IPS-18c (cell line): ENCODE measurements around the gene ANKRD35.

Experiments used
- H3K4me3 ChIP-seq: 2 replicates; pipeline ENCODE4 v1.7.0; 2013; ENCODE audit warnings: low read depth, mild to moderate bottlenecking, low read length, moderate library complexity; ENCODE audit not compliant: insufficient read depth
- H3K9me3 ChIP-seq: one replicate; pipeline ENCODE4 v1.6.1; 2013; ENCODE audit warnings: mild to moderate bottlenecking, low read length, moderate library complexity; ENCODE audit not compliant: control insufficient read depth, insufficient read depth

Gene ANKRD35

DNA sequence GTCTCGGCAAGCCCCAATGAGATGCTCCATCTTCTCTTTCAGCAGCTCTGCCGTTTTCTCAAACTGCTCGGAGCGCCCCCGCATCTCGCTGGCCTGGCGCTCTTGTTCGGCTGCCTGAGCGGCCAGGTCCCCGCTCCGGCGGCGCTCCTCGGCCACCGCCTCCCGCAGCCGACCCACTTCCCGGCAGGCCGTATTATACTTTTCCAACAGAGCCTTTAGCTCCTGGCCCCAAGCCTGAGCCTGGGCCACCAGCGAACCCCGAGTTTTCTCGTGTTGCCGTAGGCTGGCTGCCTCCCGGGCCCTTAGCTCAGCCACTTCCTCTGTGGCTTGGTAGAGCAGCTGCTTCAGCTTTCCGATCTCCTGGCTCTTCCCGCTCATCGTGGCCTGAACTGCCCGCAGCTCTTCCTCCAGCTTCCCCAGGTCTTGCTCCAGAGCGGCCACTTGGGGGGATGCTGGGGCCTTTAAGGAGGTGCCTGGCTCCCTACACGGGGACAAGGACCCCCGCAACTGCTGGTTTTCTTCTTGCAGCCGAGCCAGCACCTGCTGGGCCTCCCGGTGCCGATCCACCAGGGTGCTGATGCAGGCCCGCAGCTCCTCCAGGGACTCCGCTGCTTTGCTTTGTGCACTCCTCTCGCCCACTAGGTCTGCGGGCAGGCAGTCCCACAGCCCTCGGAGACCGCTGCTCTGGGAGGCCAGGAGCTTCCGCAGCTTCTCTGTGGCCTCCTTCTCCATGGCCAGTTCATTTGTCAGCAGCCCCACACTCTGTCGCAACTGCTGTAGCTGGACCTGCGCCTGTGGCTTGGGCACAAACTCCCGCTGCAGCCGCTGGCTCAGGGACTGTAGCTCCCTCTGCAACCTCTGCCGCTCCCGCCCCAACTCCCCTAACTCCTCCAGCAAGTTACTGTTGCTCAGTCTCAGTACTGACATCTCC is 13.4 kb downstream of the ANKRD35 start:
- Histone ChIP-seq H3K4me3 (peak overlapping the region; percentile 56), H3K9me3 (peaks cover 2% of the 10 kb centered on the region)

- peaks cover 2% of the 10 kb centered on the region for H3K9me3 ChIP-seq
- no peak overlapping the region for H3K4me3 ChIP-seq
Observed at GRCh38 chr1:145868232-145868631, 17.4 kb downstream of the ANKRD35 start.

DNA sequence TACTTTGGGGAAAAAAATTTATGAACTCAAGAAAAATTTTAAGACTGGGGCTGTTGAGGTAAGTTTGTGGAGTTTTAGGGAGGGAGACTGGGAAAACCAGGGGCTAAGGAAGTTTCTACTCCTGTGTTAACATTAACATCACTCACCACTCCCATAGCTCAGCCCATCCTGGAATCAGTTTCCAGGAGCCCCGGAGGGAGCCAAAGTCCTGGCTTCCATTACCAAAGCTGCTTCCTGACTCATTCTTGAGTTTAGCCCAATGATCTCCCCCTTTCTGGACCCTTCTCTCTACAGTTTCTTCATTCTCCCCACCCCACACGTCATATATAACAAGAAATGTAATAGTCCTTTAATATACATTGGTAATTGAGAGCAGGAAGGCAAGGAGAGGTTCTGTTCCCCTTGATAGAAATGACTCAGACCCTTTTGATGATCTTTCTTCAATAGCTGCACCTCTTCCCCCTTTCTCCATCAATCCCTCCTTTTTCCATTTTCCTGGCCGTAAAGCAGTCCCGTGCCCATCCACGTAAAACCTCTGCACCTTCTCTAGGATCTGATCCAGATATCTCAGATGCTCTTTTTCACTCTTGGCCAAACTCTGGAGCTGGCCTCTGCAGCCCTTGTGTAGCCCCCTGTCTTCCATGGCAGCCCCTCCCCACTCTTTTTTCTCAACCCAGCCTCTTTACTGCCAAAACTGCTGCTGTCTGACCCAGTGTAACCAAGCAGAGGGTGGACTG is 22.2 kb downstream of the ANKRD35 start:
- H3K9me3 ChIP-seq: no peaks in the 10 kb centered on the region
- no peak overlapping the region for H3K4me3 ChIP-seq

- Histone ChIP-seq H3K9me3 (no peaks in the 10 kb centered on the region), H3K4me3 (peak overlapping the region; percentile 99)
Observed at GRCh38 chr1:145859491-145860023, 26.1 kb downstream of the ANKRD35 start.

DNA sequence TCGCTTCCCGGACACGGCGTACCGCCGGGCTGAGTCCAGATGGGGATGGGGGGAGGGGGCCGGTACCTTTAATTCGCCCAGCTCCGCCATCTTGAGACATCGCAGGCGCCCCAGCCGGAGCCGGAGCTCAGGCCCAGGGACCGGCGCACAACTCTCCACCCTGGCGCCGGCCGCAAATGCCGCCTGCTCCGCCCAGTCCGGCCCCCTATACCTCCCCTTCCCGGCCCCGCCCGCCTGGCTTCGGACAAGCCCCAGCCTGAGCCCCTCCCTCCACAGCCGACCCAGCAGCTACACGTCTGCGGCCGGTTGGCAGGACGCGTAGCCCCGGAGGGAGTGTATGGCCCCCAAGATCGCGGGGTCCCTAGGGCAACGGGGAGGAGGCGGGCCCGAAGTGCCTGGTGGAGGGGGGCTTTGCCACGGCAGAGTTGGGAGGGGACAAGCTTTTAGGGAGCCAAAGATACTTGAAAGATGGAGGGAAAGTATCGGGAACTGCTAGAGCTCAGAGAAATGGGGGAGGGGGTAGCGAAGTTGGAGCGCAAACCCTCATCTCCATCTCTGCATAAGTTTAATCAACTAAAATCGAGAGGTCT is 26.7 kb downstream of the ANKRD35 start, which contains the start of gene PIAS3:
Gene PIAS3, minus strand, starts transcription at position 181 of the 590 bp plus-strand sequence. Its CDS starts 91 bp downstream, at position 90.
- Histone ChIP-seq H3K4me3 (peak within 1 kb of the TSS; percentile 99), H3K9me3 (no peaks in the 10 kb centered on the region)

DNA sequence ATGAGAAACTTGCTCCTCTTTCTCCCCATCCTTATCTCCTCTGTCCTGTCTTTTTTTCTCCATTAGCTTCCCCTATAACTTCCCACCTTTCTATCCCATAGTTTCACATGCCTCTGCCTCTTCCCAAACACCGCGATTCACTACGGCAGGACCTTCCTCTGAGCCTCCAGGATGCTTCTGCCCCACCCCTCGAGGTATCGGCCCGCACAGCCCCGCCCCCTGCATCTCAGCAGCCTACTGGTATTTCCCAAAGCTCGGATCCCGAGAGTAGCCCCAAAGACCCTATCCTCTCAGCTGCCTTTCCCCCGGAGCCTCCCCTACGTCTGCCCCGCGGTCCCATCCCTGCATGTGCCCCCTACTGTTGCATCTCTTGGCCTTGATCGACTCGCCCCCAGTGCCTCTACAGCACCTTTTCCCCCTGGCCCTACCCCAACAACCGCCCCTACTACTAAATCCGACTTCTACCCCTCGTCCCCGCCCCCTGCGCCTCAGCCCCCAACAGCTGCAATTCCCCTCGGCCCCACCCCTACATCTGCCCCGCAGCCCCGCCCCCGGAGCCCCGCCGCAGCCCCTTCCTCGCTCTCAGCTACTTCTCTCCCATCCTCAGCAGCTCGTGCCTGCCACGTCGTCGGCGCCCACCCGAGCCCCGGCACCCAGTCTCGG is 27.3 kb downstream of the ANKRD35 start:
- no peaks in the 10 kb centered on the region for H3K9me3 ChIP-seq

DNA sequence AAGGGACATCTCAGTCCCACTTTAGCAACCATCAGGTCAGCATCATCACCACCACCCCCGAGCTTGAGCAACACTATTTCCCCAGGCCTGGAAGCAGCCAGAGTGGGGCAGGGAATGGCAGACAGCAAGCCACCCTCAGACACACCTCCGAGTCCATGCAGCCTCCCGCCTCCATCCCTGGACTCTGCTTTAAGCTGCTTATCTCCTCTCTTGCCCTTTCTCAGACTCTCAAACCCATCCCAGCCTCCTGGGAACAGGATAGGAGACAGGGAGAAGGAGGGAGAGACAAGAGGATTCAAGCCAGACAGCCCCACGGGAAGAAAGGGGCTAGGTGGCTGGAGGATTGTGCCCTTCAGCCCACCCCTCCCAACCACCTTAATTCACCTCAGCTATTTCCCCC is 28.5 kb downstream of the ANKRD35 start:
- no peaks in the 10 kb centered on the region for H3K9me3 ChIP-seq
- peak overlapping the region; percentile 24; the same call in 1 of the 2 replicates for H3K4me3 ChIP-seq

More for the DNA sequence above, 27.3 kb downstream of the ANKRD35 start:
- H3K4me3 ChIP-seq: peak overlapping the region; percentile 99

DNA sequence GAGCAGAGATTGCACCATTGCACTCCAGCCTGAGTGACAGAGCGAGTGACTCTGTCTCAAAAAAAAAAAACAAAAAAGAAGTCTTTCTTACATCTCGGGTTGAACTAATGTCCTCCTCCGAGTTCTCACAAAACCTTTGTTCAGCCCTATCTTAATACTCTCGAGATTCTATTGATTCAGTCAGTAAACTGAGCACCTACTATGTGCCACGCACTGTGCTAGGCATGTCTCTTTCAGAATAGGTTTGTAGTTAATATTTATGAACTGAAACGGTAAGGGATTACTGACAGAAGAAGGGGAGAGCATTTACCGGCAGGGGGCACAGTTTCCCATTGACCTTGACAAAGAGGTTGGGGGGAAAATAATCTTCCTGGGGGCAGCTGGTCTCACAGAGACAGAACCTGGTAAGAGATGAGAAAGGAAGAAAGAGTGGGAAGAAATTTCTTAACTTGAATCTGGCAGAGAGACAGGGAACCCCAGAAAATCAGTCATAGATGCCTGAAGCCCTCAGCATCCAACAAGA is 30.2 kb downstream of the ANKRD35 start:
- no peaks in the 10 kb centered on the region for H3K9me3 ChIP-seq
- no peak overlapping the region for H3K4me3 ChIP-seq

DNA sequence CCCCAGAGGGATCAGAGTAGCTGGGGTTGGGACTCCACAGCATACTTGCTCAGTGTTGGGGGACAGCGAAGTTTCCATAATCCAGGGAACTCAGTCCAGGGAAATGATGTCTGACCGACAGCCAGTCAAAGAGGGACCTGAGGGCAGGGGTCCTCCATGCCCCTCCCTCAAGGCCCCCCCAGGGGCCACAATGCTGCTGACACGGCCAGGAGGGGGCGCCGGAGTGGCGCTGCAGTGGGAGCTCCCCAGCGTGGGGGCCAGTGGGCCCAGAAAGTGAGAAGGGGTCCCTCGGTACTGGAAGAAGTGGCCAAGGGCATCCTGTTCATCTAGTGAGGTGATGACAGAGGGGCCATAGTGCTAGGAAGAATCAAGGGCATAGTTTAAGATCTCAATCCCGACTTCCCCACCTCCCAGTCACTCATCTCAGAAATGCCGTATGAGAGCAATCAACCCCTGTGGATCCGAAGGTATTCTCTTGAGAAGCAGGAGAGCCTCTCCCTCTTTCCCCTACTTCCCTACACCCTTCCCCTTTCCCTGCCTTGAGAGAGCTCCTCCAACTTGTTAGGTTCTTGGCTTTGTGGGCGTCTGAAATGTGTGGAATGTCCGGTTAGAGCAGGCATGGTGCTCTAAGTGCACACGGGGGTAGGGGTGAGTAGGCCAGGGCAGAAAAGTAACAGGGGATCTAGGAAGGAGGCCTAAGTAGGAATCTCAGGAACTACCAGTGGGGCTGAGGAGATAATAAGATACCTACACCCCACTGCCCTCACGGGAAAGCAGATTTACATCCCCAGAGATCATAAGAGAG is 36.1 kb downstream of the ANKRD35 start:
- H3K9me3 ChIP-seq: no peaks in the 10 kb centered on the region
- H3K4me3 ChIP-seq: no peak overlapping the region

- H3K9me3 ChIP-seq: no peaks in the 10 kb centered on the region
- H3K4me3 ChIP-seq: no peak overlapping the region
Observed at GRCh38 chr1:145847827-145848226, 37.8 kb downstream of the ANKRD35 start.

GRCh38 chr1:145846201-145846612 is 39.5 kb downstream of the ANKRD35 start:
- Histone ChIP-seq H3K9me3 (no peaks in the 10 kb centered on the region), H3K4me3 (peak overlapping the region; percentile 72)

GRCh38 chr1:145845514-145846161 is 40.0 kb downstream of the ANKRD35 start, which contains the start of gene NUDT17:
TSS of gene NUDT17 (plus strand) at chr1:145845630. CDS start at chr1:145845641, 11 bp downstream.
- Histone ChIP-seq H3K4me3 (peak within 1 kb of the TSS; percentile 72), H3K9me3 (no peaks in the 10 kb centered on the region)

- Histone ChIP-seq H3K9me3 (no peaks in the 10 kb centered on the region), H3K4me3 (peak overlapping the region; percentile 72; the same call in 1 of the 2 replicates)
Observed at GRCh38 chr1:145845144-145845513, 40.5 kb downstream of the ANKRD35 start.

GRCh38 chr1:145843031-145843430 is 42.6 kb downstream of the ANKRD35 start:
- H3K4me3 ChIP-seq: no peak overlapping the region
- no peaks in the 10 kb centered on the region for H3K9me3 ChIP-seq

- Histone ChIP-seq H3K9me3 (no peaks in the 10 kb centered on the region), H3K4me3 (no peak overlapping the region)
Observed at GRCh38 chr1:145837656-145838055, 48.0 kb downstream of the ANKRD35 start.
